ENCODE measurements around the gene NCOA6. TPM values are rescaled to one million over a fixed set of nuclear protein-coding genes. Genes with fewer than 3 reads are reported as not detected.

The NCOA6 gene
- 76.0 and 79.5 TPM in 2 replicates for total RNA-seq
- long read RNA-seq, partial matches to known transcripts: 26 of 31 reads
- long read RNA-seq, other reads (novel, unspliced or antisense): 5 of 31 reads

DNA sequence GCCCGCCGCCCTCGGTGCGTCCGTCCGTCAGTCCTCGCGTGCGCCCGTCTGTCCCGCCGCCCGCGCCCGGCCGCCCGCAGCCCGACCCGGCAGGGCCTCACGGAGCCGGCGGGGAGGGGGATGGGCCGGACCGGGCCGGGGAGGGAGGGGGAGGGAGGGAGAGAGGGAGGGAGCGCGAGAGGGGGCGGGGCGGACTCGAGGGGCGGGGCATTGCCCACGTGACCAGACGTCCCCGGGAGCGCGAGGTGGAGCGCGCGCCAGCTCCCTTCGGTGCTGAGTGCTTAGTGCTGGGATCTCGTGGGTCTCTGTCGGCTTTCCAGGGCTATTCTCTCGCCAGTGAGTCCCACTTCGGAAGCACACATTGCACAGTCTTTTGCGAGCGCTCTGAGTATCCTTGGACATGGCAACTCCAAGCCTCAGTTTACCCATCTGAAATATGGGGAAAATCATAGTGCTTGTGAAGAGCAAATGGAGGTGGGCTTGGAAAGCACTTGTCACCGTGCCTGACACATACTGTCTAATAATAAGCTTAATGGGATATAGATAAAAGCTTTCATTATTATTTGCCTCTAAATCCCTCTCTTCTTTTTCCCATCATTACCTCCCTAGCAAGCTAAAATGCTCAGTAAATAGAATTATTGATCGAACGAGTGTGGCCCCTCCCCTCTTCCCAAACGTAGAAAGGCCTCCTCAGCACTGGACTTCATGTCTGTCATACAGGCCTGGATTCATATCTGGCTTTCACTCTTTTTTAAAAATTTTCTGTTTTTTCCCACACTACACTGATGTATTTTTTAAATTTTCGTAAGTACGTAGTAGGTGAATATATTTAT is at the start of gene NCOA6:
Gene NCOA6 (minus strand): TSS at position 122 of the 833 bp plus-strand sequence. CDS start 43,296 bp downstream, outside the sequence.
- no peaks in the 10 kb centered on the region for H3K9me3 Mint-ChIP-seq
- H3K27ac Mint-ChIP-seq (ENCODE audit: unreplicated experiment): peak within 1 kb of the TSS; percentile 99
- peaks cover 7% of the 10 kb centered on the region for H3K36me3 Mint-ChIP-seq (ENCODE audit: low read depth)
- H3K4me3 Mint-ChIP-seq: peak within 1 kb of the TSS; percentile 99
- peaks cover 38% of the 10 kb centered on the region for H3K4me1 Mint-ChIP-seq
- TF ChIP-seq, protein P1, sequence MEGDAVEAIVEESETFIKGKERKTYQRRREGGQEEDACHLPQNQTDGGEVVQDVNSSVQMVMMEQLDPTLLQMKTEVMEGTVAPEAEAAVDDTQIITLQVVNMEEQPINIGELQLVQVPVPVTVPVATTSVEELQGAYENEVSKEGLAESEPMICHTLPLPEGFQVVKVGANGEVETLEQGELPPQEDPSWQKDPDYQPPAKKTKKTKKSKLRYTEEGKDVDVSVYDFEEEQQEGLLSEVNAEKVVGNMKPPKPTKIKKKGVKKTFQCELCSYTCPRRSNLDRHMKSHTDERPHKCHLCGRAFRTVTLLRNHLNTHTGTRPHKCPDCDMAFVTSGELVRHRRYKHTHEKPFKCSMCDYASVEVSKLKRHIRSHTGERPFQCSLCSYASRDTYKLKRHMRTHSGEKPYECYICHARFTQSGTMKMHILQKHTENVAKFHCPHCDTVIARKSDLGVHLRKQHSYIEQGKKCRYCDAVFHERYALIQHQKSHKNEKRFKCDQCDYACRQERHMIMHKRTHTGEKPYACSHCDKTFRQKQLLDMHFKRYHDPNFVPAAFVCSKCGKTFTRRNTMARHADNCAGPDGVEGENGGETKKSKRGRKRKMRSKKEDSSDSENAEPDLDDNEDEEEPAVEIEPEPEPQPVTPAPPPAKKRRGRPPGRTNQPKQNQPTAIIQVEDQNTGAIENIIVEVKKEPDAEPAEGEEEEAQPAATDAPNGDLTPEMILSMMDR (conservative IDR thresholded peaks at IDR 0.05): no peak
- H3K27me3 Mint-ChIP-seq (ENCODE audit: low read depth): peaks cover 9% of the 10 kb centered on the region
- peak; percentile 80 for DNase-seq (ENCODE audit: low read depth, low spot score)

DNA sequence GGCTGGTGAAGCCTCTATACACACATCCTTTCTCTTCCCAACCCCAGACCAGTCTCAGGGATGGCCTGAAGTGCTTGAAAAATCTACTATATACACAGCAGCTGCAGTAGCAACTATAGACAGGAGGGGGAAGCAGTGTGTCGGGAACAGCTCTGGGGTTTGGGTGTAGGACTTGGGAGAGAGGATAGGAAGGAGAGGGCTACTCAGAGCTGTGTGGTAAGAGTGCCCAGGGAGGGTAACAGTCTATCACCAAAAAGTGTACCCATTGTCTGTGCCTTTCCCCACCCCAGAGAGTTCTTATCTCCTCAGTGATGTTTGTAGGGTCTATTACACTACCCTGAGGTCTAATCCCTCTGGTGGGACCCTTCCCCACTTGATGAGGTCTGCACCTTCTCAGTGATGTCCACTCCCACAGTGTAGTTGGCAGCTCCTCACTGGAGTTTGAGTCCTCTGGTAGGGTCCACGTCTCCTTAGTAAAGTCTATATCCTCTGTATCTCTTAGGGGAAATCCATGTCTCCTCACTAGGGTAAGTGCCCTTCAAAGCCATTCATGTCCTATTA is 48.7 kb upstream of the NCOA6 start:
- H3K36me3 Mint-ChIP-seq (ENCODE audit: low read depth): peaks cover 1% of the 10 kb centered on the region
- peak overlapping the region; percentile 96 for H3K4me3 Mint-ChIP-seq
- peak; percentile 75 for DNase-seq (ENCODE audit: low read depth, low spot score)
- H3K4me1 Mint-ChIP-seq: peaks cover 70% of the 10 kb centered on the region
- TF ChIP-seq, protein P1 (conservative IDR thresholded peaks at IDR 0.05): peak; percentile 89
- H3K27me3 Mint-ChIP-seq (ENCODE audit: low read depth): no peaks in the 10 kb centered on the region
- H3K27ac Mint-ChIP-seq (ENCODE audit: unreplicated experiment): no peak overlapping the region
- peaks cover 3% of the 10 kb centered on the region for H3K9me3 Mint-ChIP-seq

DNA sequence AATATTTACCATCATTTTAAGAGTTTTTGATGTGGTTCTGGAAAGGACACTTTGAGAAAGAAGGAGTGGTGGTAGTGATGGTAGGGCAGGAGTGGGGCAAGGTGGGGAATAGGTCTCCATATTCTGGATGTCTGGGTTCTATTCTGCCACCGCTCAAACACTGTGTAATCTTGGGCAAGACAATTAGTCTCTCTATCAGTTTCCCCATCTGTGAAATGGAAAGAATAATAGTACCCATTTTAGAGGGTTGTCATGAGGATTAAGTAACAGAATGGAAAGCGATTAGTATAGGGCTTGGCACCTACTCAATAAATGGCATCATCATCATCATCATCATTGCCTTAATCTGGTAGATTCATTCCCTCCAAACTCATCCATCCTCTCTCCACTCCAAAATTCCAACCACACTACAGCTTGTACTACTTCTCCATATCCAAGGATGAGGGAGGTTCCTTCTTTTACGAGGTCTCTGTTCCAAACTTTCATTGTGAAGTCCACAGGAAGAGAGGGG is 48.2 kb upstream of the NCOA6 start:
- peak overlapping the region; percentile 96 for H3K4me3 Mint-ChIP-seq
- H3K4me1 Mint-ChIP-seq: peaks cover 68% of the 10 kb centered on the region
- peaks cover 3% of the 10 kb centered on the region for H3K9me3 Mint-ChIP-seq
- H3K27ac Mint-ChIP-seq (ENCODE audit: unreplicated experiment): no peak overlapping the region
- no peak for DNase-seq (ENCODE audit: low read depth, low spot score)
- TF ChIP-seq, protein P1 (conservative IDR thresholded peaks at IDR 0.05): no peak
- H3K36me3 Mint-ChIP-seq (ENCODE audit: low read depth): no peaks in the 10 kb centered on the region
- no peaks in the 10 kb centered on the region for H3K27me3 Mint-ChIP-seq (ENCODE audit: low read depth)

DNA sequence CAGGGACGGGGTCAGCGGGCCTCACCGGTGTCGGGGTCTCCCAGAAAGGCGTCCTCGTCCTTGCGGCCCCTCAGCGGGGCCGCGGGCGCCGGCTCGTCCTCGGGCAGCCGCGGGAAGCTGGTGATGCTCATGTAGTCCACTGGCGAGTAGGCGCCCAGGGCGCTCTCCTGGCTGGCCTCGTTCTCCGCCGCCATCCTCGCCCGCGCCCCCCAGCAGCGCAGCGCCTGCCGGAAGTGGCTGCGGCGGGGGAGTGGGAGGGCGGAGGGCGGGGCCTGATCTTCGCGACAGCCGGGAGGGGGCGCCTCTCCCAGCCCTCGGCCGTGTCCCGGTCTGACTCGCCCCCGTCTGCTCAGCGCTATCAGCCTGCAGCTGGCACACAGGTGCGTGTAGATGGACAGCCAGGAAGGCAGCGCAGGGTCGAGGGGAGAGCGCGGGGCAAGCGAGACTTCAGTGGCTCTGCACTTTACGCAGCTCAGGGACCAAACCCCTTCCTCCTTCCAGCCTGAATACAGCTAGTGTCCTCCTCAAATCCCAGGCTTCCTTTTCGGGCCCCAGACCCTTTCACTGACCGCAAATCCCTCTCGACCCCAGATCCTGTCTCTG is 47.3 kb upstream of the NCOA6 start, which contains the start of gene GGT7:
Gene GGT7 (minus strand): TSS at position 235 of the 603 bp plus-strand sequence. CDS start 41 bp downstream, at position 194.
- Mint-ChIP-seq H3K4me3 (peak within 1 kb of the TSS; percentile 96), H3K9me3 (peaks cover 3% of the 10 kb centered on the region), H3K4me1 (peaks cover 64% of the 10 kb centered on the region), H3K27ac (ENCODE audit: unreplicated experiment) (peak within 1 kb of the TSS; percentile 72), H3K36me3 (ENCODE audit: low read depth) (no peaks in the 10 kb centered on the region), H3K27me3 (ENCODE audit: low read depth) (no peaks in the 10 kb centered on the region)
- peak; percentile 92 for DNase-seq (ENCODE audit: low read depth, low spot score)
- TF ChIP-seq, protein P1 (conservative IDR thresholded peaks at IDR 0.05): peak; percentile 85

DNA sequence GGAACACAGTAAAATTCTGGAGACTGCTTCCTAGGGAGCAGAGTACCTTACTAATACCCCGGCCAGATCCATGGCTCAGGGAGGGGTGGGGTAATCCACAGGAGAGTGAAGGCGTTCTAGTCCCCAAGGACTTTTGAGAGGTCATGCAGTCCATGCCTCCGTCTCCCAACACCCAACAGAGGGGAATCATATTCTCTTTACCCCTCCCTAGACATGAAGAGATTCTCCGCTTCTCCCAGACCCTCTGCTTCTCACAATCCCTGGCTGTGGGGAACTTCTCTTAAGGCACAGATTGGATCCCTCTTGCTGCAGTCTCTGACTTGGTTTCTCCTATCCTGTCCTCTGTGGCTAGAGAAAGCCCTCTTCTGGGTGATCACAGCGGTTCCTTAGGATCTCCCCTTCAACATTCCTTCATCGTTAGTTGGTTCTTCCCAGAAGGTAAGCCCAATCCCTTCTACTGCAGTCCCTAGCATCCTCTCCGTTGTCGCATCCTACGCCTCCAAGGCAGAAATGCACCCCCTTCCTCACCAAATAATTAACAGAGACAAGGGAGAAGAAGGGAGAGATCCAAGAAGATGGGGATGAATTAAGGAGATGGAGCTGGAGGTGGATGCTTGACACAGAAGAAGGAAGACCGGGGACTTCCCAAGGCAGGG is 46.6 kb upstream of the NCOA6 start:
- H3K27ac Mint-ChIP-seq (ENCODE audit: unreplicated experiment): peak overlapping the region; percentile 7
- TF ChIP-seq, protein P1 (conservative IDR thresholded peaks at IDR 0.05): no peak
- peak overlapping the region; percentile 92 for H3K4me3 Mint-ChIP-seq
- H3K36me3 Mint-ChIP-seq (ENCODE audit: low read depth): no peaks in the 10 kb centered on the region
- H3K4me1 Mint-ChIP-seq: peaks cover 60% of the 10 kb centered on the region
- no peak for DNase-seq (ENCODE audit: low read depth, low spot score)
- no peaks in the 10 kb centered on the region for H3K27me3 Mint-ChIP-seq (ENCODE audit: low read depth)
- H3K9me3 Mint-ChIP-seq: peaks cover 3% of the 10 kb centered on the region
